K562 (cell line): ENCODE measurements around the gene NPAS3. TPM values are rescaled to one million over a fixed set of nuclear protein-coding genes. Genes with fewer than 3 reads are reported as not detected.

Experiments
- ATAC-seq: fragments of 200-7000 bp; cut with Tn5 transposase; 3 replicates; pipeline ENCODE4 v1.9.1; 2020; ENCODE audit warnings: moderate library complexity
- BruUV-seq: library from RNA; stranded (reverse); fragments of 400-500 nt; replicated peaks from 2 replicates; lab custom pipeline; 2021; lab: Mats Ljungman, UMichigan
- CTCF ChIA-PET: fragments of 300-600 bp; formaldehyde crosslinking; extraction: SDS; loops from one replicate; lab custom pipeline; 2021; ENCODE audit warnings: low intra/inter-chr PET ratio; lab: Yijun Ruan, JAX
- POLR2A ChIA-PET: fragments of 300-600, 350-650 bp; sonication (Branson Sonifier 250); formaldehyde crosslinking; extraction: SDS; loops from one replicate; lab custom pipeline; 2021; ENCODE audit warnings: antibody characterized with exemption, inconsistent platforms; lab: Yijun Ruan, JAX
- DNase-seq, 4 experiments: peaks; one replicate each; pipeline versions ENCODE4 v3.0.0 to v3.0.0-alpha.2; 2011 to 2018; ENCODE audit warnings: low spot score in 3 of 4, mixed read lengths in 3 of 4; ENCODE audit errors: extremely low read depth in 1 of 4
- FAIRE-seq: peaks from 2 replicates; lab custom pipeline; 2011; peaks lifted over from hg19 to GRCh38; lab: Jason Lieb, UNC
- H2AFZ ChIP-seq: 2 replicates; pipeline ENCODE4 v1.6.0; 2011; ENCODE audit warnings: low read depth, low read length, control low read depth, inconsistent platforms
- H3K27ac ChIP-seq: fragments of 200-600 bp; 3 replicates; pipeline ENCODE4 v1.8.0; 2011; ENCODE audit warnings: low read depth, mild to moderate bottlenecking, control low read depth, inconsistent platforms, low read length, moderate library complexity, mixed read lengths; ENCODE audit errors: extremely low read depth
- H3K27me3 ChIP-seq, 2 experiments: fragments of 300-600 bp in 1 of 2; 2 replicates in 1 of 2; 3 replicates in 1 of 2; pipeline versions ENCODE4 v1.6.0 to v1.8.0; 2011; ENCODE audit warnings: inconsistent platforms in 2 of 2, low read length in 2 of 2, mild to moderate bottlenecking in 1 of 2, mixed read lengths in 1 of 2, moderate library complexity in 1 of 2; ENCODE audit not compliant: control insufficient read depth in 2 of 2, insufficient read depth in 2 of 2
- H3K36me3 ChIP-seq: fragments of 300-600 bp; 3 replicates; pipeline ENCODE4 v1.8.0; 2011; ENCODE audit warnings: mild to moderate bottlenecking, low read length, inconsistent platforms; ENCODE audit not compliant: control insufficient read depth, insufficient read depth
- H3K4me1 ChIP-seq, 2 experiments: fragments of 200-600 bp in 1 of 2; replicated peaks in 1 of 2; 2 replicates in 1 of 2; 3 replicates in 1 of 2; pipeline versions ENCODE4 v1.5.1 to v1.8.0; 2011; ENCODE audit warnings: inconsistent platforms in 2 of 2, low read length in 2 of 2, mild to moderate bottlenecking in 1 of 2, mixed read lengths in 1 of 2, moderate library complexity in 1 of 2; ENCODE audit not compliant: control insufficient read depth in 2 of 2, insufficient read depth in 2 of 2
- H3K4me2 ChIP-seq: 2 replicates; pipeline ENCODE4 v1.6.1; 2011; ENCODE audit warnings: low read length, control low read depth, inconsistent platforms, mixed read lengths; ENCODE audit not compliant: insufficient read depth
- H3K4me3 ChIP-seq: fragments of 200-600 bp; sonication (generic), shearing (Covaris generic); 2 replicates; pipeline ENCODE4 v1.5.1; 2016; ENCODE audit warnings: control low read depth, inconsistent platforms
- H3K79me2 ChIP-seq: fragments of 200-600 bp; 3 replicates; pipeline ENCODE4 v1.8.0; 2011; ENCODE audit warnings: low read length, inconsistent platforms; ENCODE audit not compliant: control insufficient read depth, insufficient read depth
- H3K9ac ChIP-seq, 2 experiments: 2 replicates each; pipeline versions ENCODE4 v1.6.0 to v1.6.1; 2011; ENCODE audit warnings: low read depth in 2 of 2, low read length in 2 of 2, control low read depth in 1 of 2, inconsistent platforms in 1 of 2, mild to moderate bottlenecking in 1 of 2, mixed read lengths in 1 of 2; ENCODE audit not compliant: insufficient read depth in 1 of 2
- H3K9me1 ChIP-seq: one replicate; pipeline ENCODE4 v1.6.0; 2011; ENCODE audit warnings: inconsistent platforms, mild to moderate bottlenecking, low read length, moderate library complexity; ENCODE audit not compliant: control insufficient read depth, insufficient read depth
- H3K9me3 ChIP-seq: replicated peaks from 2 replicates; pipeline ENCODE4 v1.5.1; 2011; ENCODE audit warnings: low read depth, low read length, inconsistent platforms; ENCODE audit not compliant: control insufficient read depth, insufficient read depth
- H4K20me1 ChIP-seq: replicated peaks from 2 replicates; pipeline ENCODE4 v1.6.1; 2011; ENCODE audit warnings: low read length, inconsistent platforms, mixed read lengths; ENCODE audit not compliant: control insufficient read depth, insufficient read depth
- CEBPB ChIP-seq: fragments of 450-650 bp; IDR thresholded peaks from 2 replicates; pipeline ENCODE4 v1.6.1; 2016; ENCODE audit warnings: missing genetic modification characterization, missing compliant biosample characterization
- TAL1 ChIP-seq: fragments of 450-650 bp; IDR thresholded peaks from 2 replicates; pipeline ENCODE4 v1.6.1; 2016; ENCODE audit warnings: mild to moderate bottlenecking
- ZNF124 ChIP-seq: sonication (generic); formaldehyde crosslinking; IDR thresholded peaks from 2 replicates; pipeline ENCODE4 v1.8.1; 2022; ENCODE audit warnings: missing genetic modification reagents
- ZNF507 ChIP-seq: conservative IDR thresholded peaks from 2 replicates; pipeline ENCODE4 v1.6.1; 2017; ENCODE audit warnings: missing genetic modification characterization, missing compliant biosample characterization
- in situ Hi-C: fragments of 300-500 bp; cut with MboI; formaldehyde crosslinking; loops from 4 replicates; pipeline ENCODE4 v1.15.0; 2018; ENCODE audit warnings: inconsistent platforms, mixed read lengths
- intact Hi-C: fragments of 100-400 bp; cut with micrococcal nuclease; formaldehyde crosslinking; loops from 2 replicates; pipeline ENCODE4 v1.14.2; 2022
- polyA plus RNA-seq, 8 experiments: library from polyadenylated mRNA; depleted of rRNA in 4 of 8; stranded (reverse) in 5 of 8; unstranded in 3 of 8; fragments of >200 nt; fragmentation: Nextera tagmentation in 2 of 8; fragmentation: Illumina TruSeq in 1 of 8; extraction: Ambion mirVana in 2 of 8; extraction: Trizol in 1 of 8; gene quantifications; 2 replicates each; pipeline versions ENCODE4 v1.2.1 to v1.2.3, GENCODE V29; 2011 to 2014; ENCODE audit warnings: inconsistent platforms in 1 of 8, missing spikeins in 1 of 8
- total RNA-seq, 7 experiments: library from RNA; depleted of rRNA in 6 of 7; stranded (reverse); fragments of >200 nt in 6 of 7; fragmentation: Illumina TruSeq in 2 of 7; extraction: Trizol in 2 of 7; gene quantifications; 2 replicates each; pipeline versions ENCODE4 v1.2.1 to v1.2.3, GENCODE V29; 2011 to 2021; ENCODE audit warnings: low replicate concordance in 1 of 7
- TF ChIP-seq, protein P1 (sequence below): fragments of 250-450 bp; sonication (Bioruptor Pico); IDR thresholded peaks from 2 replicates; pipeline ENCODE4 v1.5.0; 2021; ENCODE audit warnings: mild to moderate bottlenecking, borderline replicate concordance
- TF ChIP-seq, protein P2 (sequence below): IDR thresholded peaks from 2 replicates; pipeline ENCODE4 v1.6.1; 2016; ENCODE audit warnings: missing genetic modification characterization, missing compliant biosample characterization
- TF ChIP-seq, protein P3 (sequence below): fragments of 450-650 bp; IDR thresholded peaks from 2 replicates; pipeline ENCODE4 v1.6.1; 2016; ENCODE audit warnings: borderline replicate concordance

Gene NPAS3
- total and polyA plus RNA-seq, 9 of the 15 experiments (the other 6 are each of a cell fraction or from before 2014, with no cell fraction given) = 0.04 TPM; not detected in 8

DNA sequence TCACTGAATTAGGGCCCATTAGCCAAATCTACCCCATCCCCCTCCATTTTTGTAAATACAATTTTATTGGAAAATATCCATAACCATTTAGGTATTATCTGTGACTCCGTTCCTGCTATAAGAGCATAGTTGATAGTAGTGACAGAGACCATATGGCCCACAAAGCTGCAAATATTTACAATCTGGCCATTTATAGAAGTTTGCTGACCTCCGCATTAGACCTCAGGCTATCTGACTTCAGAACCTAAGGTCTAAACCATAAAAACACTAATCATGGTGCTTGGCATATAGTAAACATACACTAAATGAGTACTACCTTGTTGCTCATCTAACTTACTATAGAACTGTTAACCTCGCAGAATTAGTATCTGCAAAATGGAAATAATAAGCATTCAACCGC lies 124.8 kb downstream of the NPAS3 start (continued):
- TF ChIP-seq, protein P1, sequence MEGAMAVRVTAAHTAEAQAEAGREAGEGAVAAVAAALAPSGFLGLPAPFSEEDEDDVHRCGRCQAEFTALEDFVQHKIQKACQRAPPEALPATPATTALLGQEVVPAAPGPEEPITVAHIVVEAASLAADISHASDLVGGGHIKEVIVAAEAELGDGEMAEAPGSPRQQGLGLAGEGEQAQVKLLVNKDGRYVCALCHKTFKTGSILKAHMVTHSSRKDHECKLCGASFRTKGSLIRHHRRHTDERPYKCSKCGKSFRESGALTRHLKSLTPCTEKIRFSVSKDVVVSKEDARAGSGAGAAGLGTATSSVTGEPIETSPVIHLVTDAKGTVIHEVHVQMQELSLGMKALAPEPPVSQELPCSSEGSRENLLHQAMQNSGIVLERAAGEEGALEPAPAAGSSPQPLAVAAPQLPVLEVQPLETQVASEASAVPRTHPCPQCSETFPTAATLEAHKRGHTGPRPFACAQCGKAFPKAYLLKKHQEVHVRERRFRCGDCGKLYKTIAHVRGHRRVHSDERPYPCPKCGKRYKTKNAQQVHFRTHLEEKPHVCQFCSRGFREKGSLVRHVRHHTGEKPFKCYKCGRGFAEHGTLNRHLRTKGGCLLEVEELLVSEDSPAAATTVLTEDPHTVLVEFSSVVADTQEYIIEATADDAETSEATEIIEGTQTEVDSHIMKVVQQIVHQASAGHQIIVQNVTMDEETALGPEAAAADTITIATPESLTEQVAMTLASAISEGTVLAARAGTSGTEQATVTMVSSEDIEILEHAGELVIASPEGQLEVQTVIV (CRISPR knock-in tag) = no peak
- no peak for TF ChIP-seq TAL1
- TF ChIP-seq, protein P2, sequence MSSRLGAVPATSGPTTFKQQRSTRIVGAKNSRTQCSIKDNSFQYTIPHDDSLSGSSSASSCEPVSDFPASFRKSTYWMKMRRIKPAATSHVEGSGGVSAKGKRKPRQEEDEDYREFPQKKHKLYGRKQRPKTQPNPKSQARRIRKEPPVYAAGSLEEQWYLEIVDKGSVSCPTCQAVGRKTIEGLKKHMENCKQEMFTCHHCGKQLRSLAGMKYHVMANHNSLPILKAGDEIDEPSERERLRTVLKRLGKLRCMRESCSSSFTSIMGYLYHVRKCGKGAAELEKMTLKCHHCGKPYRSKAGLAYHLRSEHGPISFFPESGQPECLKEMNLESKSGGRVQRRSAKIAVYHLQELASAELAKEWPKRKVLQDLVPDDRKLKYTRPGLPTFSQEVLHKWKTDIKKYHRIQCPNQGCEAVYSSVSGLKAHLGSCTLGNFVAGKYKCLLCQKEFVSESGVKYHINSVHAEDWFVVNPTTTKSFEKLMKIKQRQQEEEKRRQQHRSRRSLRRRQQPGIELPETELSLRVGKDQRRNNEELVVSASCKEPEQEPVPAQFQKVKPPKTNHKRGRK (tag) = no peak

DNA sequence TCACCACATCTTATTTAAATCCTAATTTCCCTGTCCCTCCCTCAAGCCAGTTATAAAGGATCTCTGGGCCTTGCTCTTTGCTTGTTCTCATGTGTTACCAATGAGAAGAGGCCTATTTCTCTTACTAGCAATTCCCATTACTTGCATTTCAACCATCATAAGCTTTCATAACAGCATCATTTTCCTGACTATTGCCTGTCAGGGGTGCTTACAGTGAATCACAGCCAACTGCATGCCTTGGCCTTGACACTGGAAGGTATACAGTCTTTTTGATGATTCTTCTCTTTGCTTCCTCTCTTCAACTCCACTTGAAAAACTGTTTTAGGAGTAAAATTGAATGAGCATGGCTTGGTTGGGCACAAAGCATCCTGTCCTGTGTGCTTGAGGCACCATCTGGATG lies 127.0 kb downstream of the NPAS3 start:
- H3K9ac ChIP-seq = no peak overlapping the region
- no peaks in the 10 kb centered on the region for H3K36me3 ChIP-seq
- ChIA-PET POLR2A (no interaction called here), CTCF (no interaction called here)
- intact Hi-C loops (no loop called here), in situ Hi-C loops (no loop called here)
- no TSS peak for BruUV-seq
- no peaks in the 10 kb centered on the region for H3K9me3 ChIP-seq
- no peaks in the 10 kb centered on the region for H3K9me1 ChIP-seq
- H4K20me1 ChIP-seq = no peaks in the 10 kb centered on the region
- no peak overlapping the region for H2AFZ ChIP-seq
- H3K4me3 ChIP-seq = no peak overlapping the region
- no peaks in the 10 kb centered on the region for H3K27me3 ChIP-seq
- H3K79me2 ChIP-seq = no peaks in the 10 kb centered on the region
- ATAC-seq (no peak), DNase-seq (no peak), FAIRE-seq (no peak)
- no peak overlapping the region for H3K27ac ChIP-seq
- H3K4me2 ChIP-seq = no peak overlapping the region
- H3K4me1 ChIP-seq = no peaks in the 10 kb centered on the region
- TF ChIP-seq, protein P3, sequence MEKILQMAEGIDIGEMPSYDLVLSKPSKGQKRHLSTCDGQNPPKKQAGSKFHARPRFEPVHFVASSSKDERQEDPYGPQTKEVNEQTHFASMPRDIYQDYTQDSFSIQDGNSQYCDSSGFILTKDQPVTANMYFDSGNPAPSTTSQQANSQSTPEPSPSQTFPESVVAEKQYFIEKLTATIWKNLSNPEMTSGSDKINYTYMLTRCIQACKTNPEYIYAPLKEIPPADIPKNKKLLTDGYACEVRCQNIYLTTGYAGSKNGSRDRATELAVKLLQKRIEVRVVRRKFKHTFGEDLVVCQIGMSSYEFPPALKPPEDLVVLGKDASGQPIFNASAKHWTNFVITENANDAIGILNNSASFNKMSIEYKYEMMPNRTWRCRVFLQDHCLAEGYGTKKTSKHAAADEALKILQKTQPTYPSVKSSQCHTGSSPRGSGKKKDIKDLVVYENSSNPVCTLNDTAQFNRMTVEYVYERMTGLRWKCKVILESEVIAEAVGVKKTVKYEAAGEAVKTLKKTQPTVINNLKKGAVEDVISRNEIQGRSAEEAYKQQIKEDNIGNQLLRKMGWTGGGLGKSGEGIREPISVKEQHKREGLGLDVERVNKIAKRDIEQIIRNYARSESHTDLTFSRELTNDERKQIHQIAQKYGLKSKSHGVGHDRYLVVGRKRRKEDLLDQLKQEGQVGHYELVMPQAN = no peak
- TF ChIP-seq ZNF507 (tag) (no peak), ZNF124 (CRISPR knock-in tag) (no peak), CEBPB (tag) (no peak)
